NCI-H526 treated with DMSO at 0.1 percent for 48 hours (cell line): ENCODE data around the gene ELOVL7.
"Not testable (repeated sequence)": the region's sequence is repeated elsewhere in the genome, so short reads cannot be mapped to it uniquely, and the experiment has no call there.

Experiments used
- DNase-seq: peaks from one replicate; lab custom pipeline; 2025; lab: John Stamatoyannopoulos, UW

Gene ELOVL7

GRCh38 chr5:60715201-60715928, 128.7 kb downstream of the ELOVL7 start:
- not testable (repeated sequence) for DNase-seq

DNA sequence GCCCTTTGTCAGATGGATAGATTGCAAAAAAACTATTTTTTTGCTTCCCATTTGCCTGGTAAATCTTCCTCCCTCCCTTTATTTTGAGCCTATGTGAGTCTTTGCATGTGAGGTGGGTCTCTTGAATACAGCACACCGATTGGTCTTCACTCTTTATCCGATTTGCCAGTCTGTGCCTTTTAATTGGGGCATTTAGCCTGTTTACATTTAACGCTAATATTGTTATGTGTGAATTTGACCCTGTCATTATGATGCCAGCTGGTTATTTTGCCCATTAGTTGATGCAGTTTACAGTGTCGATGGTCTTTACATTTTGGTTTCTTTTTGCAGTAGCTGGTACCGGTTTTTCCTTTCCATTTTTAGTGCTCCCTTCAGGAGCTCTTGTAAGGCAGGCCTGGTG, 131.1 kb downstream of the ELOVL7 start:
- no peak for DNase-seq

- DNase-seq: not testable (repeated sequence)
Measured at GRCh38 chr5:60711892-60712291, 132.2 kb downstream of the ELOVL7 start.

DNA sequence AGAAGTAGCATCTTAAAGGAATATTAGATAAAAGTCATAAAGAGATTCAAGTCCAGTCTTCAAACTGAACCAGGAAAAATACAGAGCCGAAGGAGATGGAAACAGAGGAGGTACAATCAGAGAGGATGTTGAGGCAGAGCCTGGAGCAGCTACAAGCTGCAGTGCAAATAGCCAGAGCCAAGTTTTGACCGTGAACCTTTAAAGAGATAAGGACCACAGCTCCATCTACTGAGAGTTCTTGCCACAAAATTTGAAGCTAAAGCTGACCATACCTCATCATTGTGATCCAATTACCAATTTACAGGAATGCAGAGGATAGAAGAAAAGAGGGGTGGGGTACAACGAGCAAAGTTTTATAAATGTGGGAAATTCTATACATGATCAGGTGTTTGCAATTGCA, 133.7 kb downstream of the ELOVL7 start:
- no peak for DNase-seq

GRCh38 chr5:60705144-60705543, 138.9 kb downstream of the ELOVL7 start:
- DNase-seq: no peak

DNA sequence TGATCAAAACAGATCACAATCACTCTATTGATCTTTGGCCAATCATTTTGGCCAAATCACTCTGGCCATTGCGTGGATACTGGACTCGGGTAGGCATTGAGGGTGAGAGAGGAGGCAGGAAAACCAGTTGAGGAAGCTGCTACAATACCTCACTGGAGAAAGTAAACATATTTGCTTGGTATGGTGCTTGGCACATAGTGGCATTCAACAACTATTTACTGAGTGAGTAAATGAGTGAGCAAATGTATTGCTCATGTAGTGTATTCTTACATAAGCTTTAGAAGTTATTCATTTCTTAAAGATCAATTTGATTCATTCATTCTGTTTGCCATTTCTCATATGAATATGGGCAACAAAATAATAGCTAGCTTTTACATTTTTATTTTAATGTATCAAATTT, 140.1 kb downstream of the ELOVL7 start:
- no peak for DNase-seq
